Small intestine (tissue), 7 donors: ENCODE results near the gene NCAPD2. TPM values are rescaled to one million over a fixed set of nuclear protein-coding genes. Genes with fewer than 3 reads are reported as not detected.
A peak's percentile ranks its signal among the peaks of the same experiment; 100 is the strongest.

ENCODE experiments used
- DNase-seq, 2 donors: peaks; one replicate each; pipeline versions ENCODE4 v3.0.0 to v3.0.0-alpha.2; 2013
- FAIRE-seq: peaks from 2 replicates; lab custom pipeline; 2012; peaks lifted over from hg19 to GRCh38; lab: Jason Lieb, UNC
- H3K27ac ChIP-seq, 3 donors: one replicate each; pipeline ENCODE4 v1.5.1; 2013; ENCODE audit warnings: low read length in 2 of 3, mild to moderate bottlenecking in 2 of 3, control low read depth in 1 of 3, inconsistent platforms in 1 of 3, low read depth in 1 of 3, moderate library complexity in 1 of 3
- H3K27me3 ChIP-seq, 3 donors: one replicate each; pipeline ENCODE4 v1.6.1; 2013; ENCODE audit warnings: low read length in 3 of 3, inconsistent platforms in 1 of 3; ENCODE audit not compliant: control insufficient read depth in 3 of 3, insufficient read depth in 3 of 3
- H3K36me3 ChIP-seq, 3 donors: one replicate each; pipeline ENCODE4 v1.6.1; 2013; ENCODE audit warnings: low read length in 3 of 3, inconsistent platforms in 1 of 3, low read depth in 1 of 3, mild to moderate bottlenecking in 1 of 3, moderate library complexity in 1 of 3; ENCODE audit not compliant: control insufficient read depth in 3 of 3, insufficient read depth in 2 of 3
- H3K4me1 ChIP-seq, 3 donors: one replicate each; pipeline ENCODE4 v1.6.1; 2013; ENCODE audit warnings: low read length in 2 of 3, inconsistent platforms in 1 of 3, low read depth in 1 of 3, mild to moderate bottlenecking in 1 of 3, moderate library complexity in 1 of 3; ENCODE audit not compliant: control insufficient read depth in 3 of 3, insufficient read depth in 2 of 3
- H3K4me3 ChIP-seq, 3 donors: one replicate each; pipeline ENCODE4 v1.5.1; 2013; ENCODE audit warnings: low read length in 3 of 3, control low read depth in 1 of 3, inconsistent platforms in 1 of 3, low read depth in 1 of 3, mild to moderate bottlenecking in 1 of 3, moderate library complexity in 1 of 3
- H3K9me3 ChIP-seq, 2 donors: one replicate each; pipeline ENCODE4 v1.6.1; 2013; ENCODE audit warnings: low read depth in 1 of 2, low read length in 1 of 2; ENCODE audit not compliant: control insufficient read depth in 2 of 2, insufficient read depth in 1 of 2
- WGBS, 3 donors: extraction: QIAGEN DNeasy Blood & Tissue Kit; methylation state at CpG; one replicate each; pipeline ENCODE4 v1.1.7; 2013; 5-methylcytosine and 5-hydroxymethylcytosine counted together
- polyA plus RNA-seq, 4 donors: library from polyadenylated mRNA; stranded (reverse) in 3 of 4; unstranded in 1 of 4; fragments of 200-250 nt in 3 of 4; fragments of 120-200 nt in 1 of 4; gene quantifications; one replicate each; pipeline versions ENCODE4 v1.2.1 to v1.2.3, GENCODE V29; 2013
- donor health status: healthy with polysubstance abuse.
- donor health status: control.
- donor health status: control.
- donor health status: Bipolar disorder and iron deficiency.
- donor health status: healthy.

NCAPD2 gene
- polyA plus RNA-seq, 4 donors, result 6.5 to 39.1 (median 22.1) TPM

DNA sequence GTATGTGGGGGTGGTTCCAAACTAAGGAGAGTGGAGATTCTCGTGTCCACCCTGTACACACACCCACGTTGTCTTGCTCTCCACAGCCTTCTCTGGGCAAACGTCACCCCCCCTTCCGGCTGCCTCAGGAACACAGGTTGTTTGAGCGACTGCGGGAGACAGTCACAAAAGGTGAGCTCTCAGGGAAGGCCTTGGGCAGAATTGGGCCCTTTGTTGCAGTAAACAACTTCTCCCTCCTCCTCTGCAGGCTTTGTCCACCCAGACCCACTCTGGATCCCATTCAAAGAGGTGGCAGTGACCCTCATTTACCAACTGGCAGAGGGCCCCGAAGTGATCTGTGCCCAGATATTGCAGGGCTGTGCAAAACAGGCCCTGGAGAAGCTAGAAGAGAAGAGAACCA lies 32.3 kb downstream of the NCAPD2 start:
- DNase-seq, result no peak
- Histone ChIP-seq H3K4me3 (no peak overlapping the region), H3K4me1 (no peaks in the 10 kb centered on the region), H3K27ac (no peak overlapping the region), H3K36me3 (peaks cover 24 to 85% (median 56%) of the 10 kb centered on the region in 3 donors), H3K9me3 (no peaks in the 10 kb centered on the region), H3K27me3 (no peaks in the 10 kb centered on the region)
- FAIRE-seq, result no peak
- 93 to 96% (median 94%) methylated on average over 7 of the region's 7 CpGs for WGBS, 3 donors

DNA sequence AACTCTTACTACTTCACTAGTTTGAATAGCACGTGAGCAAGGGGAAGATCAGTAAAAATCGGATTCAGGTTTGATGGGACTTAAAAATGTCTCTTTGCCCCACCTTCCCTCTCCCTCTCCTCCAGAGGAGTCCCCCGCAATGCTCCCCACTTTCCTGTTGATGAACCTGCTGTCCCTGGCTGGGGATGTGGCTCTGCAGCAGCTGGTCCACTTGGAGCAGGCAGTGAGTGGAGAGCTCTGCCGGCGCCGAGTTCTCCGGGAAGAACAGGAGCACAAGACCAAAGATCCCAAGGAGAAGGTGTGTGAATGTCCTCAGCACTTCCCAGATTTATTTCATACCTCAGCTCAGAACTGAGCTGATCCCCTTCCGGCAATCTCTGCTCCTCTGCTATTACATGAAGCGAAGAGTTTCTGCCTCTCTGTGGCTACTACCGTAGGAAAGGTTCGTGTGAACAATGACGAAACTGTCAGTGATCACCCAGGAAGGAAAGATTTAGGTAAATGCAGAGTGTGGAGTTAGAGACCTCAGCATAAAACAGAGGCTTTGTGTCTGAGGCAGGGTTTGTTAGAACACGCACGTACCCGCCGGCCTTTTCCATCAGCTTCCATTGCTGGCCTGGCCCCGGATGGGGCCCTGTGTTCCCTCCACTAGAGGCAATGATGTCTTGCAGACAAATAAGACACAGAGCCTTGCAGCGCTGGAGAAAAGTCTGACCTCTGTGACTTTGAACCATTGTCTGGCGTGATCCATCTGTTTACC lies 33.0 kb downstream of the NCAPD2 start:
- H3K4me1 ChIP-seq, result peaks cover 0 to 6% (median 0%) of the 10 kb centered on the region in 3 donors
- no peaks in the 10 kb centered on the region for H3K9me3 ChIP-seq
- H3K27me3 ChIP-seq, result no peaks in the 10 kb centered on the region
- DNase-seq (no peak), FAIRE-seq (no peak)
- peaks cover 20 to 86% (median 50%) of the 10 kb centered on the region in 3 donors for H3K36me3 ChIP-seq
- H3K4me3 ChIP-seq, result no peak overlapping the region
- 93 to 94% (median 94%) methylated on average over 19 of the region's 19 CpGs for WGBS, 3 donors
- no peak overlapping the region for H3K27ac ChIP-seq

DNA sequence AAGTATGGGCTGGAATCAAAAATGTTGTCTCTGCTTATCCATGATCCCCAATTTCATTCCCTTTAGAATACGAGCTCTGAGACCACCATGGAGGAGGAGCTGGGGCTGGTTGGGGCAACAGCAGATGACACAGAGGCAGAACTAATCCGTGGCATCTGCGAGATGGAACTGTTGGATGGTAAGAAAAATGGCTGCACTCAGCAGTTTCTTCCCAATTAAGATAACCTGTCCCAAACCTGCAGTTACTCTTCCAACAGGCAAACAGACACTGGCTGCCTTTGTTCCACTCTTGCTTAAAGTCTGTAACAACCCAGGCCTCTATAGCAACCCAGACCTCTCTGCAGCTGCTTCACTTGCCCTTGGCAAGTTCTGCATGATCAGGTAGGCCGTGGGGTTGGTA lies 33.8 kb downstream of the NCAPD2 start:
- Histone ChIP-seq H3K4me3 (no peak overlapping the region), H3K27ac (no peak overlapping the region), H3K27me3 (no peaks in the 10 kb centered on the region), H3K9me3 (no peaks in the 10 kb centered on the region), H3K4me1 (peaks cover 0 to 14% (median 4%) of the 10 kb centered on the region in 3 donors), H3K36me3 (peaks cover 20 to 85% (median 48%) of the 10 kb centered on the region in 3 donors)
- WGBS, 3 donors, result 90 to 99% (median 92%) methylated on average over 4 of the region's 4 CpGs
- FAIRE-seq, result no peak
- no peak for DNase-seq

- FAIRE-seq, result no peak
- H3K4me1 ChIP-seq, result peaks cover 0 to 20% (median 4%) of the 10 kb centered on the region in 3 donors
- 89 to 94% (median 90%) methylated on average over 17 of the region's 17 CpGs for WGBS, 3 donors
- no peak for DNase-seq
- no peak overlapping the region for H3K4me3 ChIP-seq
- H3K27me3 ChIP-seq, result no peaks in the 10 kb centered on the region
- H3K36me3 ChIP-seq, result peaks cover 20 to 76% (median 45%) of the 10 kb centered on the region in 3 donors
- no peaks in the 10 kb centered on the region for H3K9me3 ChIP-seq
- no peak overlapping the region for H3K27ac ChIP-seq
These were observed 34.8 kb downstream of the NCAPD2 start for GRCh38 chr12:6528539-6529235.

DNA sequence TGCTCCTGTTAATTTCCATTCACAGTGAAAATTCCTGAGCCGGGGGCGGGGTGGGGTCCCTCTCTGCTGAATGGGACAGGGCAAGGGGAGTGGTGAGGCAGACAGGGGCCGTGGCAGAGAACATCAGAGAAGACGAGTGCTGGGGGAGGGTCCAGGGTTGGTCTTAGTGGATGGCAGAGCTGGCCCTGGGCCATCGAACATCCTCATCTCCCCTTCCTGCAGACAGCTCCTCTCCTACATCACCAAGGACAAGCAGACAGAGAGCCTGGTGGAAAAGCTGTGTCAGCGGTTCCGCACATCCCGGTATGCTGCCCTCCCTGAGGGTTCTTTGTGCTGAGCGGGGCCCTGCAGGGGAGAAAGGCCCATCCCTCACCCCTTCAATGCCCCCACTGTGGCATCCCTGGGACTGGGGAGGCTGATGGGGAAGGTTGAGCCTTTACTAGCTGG lies 35.4 kb downstream of the NCAPD2 start:
- Histone ChIP-seq H3K9me3 (no peaks in the 10 kb centered on the region), H3K36me3 (peaks cover 20 to 73% (median 45%) of the 10 kb centered on the region in 3 donors), H3K4me3 (no peak overlapping the region), H3K27ac (no peak overlapping the region), H3K27me3 (no peaks in the 10 kb centered on the region), H3K4me1 (peaks cover 0 to 25% (median 4%) of the 10 kb centered on the region in 3 donors)
- WGBS, 3 donors, result 90 to 94% (median 94%) methylated on average over 9 of the region's 9 CpGs
- FAIRE-seq, result no peak
- no peak for DNase-seq

DNA sequence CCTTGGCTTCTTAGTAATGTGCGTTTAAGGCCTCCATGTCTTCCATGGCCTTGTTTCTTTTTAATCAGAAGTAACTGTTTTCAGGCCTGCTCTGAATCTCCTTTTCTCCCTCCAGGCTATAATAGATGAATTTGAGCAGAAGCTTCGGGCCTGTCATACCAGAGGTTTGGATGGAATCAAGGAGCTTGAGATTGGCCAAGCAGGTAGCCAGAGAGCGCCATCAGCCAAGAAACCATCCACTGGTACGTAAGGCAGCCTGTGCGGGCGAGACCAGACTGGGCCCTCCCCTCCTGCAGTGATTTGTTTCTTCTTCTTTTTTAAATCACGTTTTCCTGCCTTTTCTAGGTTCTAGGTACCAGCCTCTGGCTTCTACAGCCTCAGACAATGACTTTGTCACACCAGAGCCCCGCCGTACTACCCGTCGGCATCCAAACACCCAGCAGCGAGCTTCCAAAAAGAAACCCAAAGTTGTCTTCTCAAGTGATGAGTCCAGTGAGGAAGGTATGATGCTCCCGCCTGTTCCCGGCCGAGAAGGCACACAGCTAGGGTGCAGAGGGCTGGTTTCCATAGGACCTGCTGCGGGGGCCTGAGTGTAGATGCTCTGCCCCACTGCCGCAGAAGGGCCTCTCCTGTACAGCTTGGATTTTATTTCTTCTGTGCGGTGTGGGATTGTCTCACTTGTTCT lies 36.8 kb downstream of the NCAPD2 start:
- no peak overlapping the region for H3K27ac ChIP-seq
- DNase-seq (no peak), FAIRE-seq (no peak)
- no peaks in the 10 kb centered on the region for H3K9me3 ChIP-seq
- H3K4me3 ChIP-seq, result no peak overlapping the region
- H3K4me1 ChIP-seq, result peaks cover 0 to 29% (median 4%) of the 10 kb centered on the region in 3 donors
- peaks cover 16 to 71% (median 39%) of the 10 kb centered on the region in 3 donors for H3K36me3 ChIP-seq
- 94 to 97% (median 95%) methylated on average over 18 of the region's 18 CpGs for WGBS, 3 donors
- no peaks in the 10 kb centered on the region for H3K27me3 ChIP-seq

DNA sequence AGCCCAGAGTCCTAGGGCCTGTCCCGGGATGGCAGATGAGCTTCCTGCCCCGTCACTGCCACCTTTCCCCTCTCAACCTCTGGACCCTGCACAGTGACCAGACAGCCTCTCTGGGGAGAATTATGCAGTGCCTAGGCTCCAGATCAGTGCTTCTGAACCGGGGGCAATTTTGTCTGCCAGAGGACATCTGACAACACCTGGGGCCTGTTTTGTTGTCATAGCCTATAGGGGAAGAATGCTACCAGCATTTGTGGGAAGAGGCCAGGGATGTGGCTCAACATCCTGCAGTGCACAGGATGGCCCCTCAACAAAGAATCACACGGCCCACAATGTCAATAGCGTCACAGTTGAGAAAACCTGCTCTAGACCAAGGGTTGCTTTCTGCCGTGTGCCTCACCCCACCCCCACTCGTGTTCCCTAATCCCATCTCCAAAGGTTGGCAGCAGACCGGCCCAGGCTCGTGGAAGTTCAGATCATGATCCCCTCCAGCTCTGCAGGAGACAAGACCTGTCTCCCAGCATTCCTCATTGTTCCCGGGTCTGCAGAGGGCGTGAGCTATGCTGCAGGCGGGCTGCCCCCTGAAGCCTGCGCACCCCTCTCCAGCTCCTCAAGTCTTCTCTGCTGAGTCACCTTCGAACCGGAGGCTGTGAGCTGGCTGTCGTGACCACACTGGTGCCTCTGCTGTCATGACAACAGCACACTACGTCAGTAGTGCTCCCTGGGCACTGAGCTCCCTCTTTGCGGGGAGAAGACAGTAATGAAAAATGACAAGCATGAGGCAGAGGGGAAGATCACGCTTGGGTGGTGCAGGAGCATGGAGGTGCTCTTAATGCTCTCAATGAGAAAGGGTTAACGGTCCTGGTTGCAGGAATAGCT lies 38.4 kb downstream of the NCAPD2 start:
- Histone ChIP-seq H3K4me1 (peaks cover 4 to 41% (median 4%) of the 10 kb centered on the region in 3 donors), H3K36me3 (peaks cover 24 to 71% (median 36%) of the 10 kb centered on the region in 3 donors), H3K9me3 (no peaks in the 10 kb centered on the region), H3K27ac (peak overlapping the region; percentile 88 to 99 (median 89)), H3K4me3 (peak overlapping the region in 1 of 3 donors; percentile 78), H3K27me3 (no peaks in the 10 kb centered on the region)
- FAIRE-seq, result no peak
- WGBS, 3 donors, result 18 to 22% (median 19%) methylated on average over 20 of the region's 20 CpGs
- peak; percentile 71 to 83 for DNase-seq
